Suprapubic skin (tissue), 4 donors: ENCODE measurements around the gene KDM2B. TPM values are rescaled to one million over a fixed set of nuclear protein-coding genes. Genes with fewer than 3 reads are reported as not detected.
A peak's percentile ranks its signal among the peaks of the same experiment; 100 is the strongest.

Experiments
- DNase-seq, 2 donors: peaks; one replicate each; pipeline ENCODE4 v3.0.0-alpha.2; 2019; ENCODE audit warnings: low spot score in 2 of 2
- H3K27ac ChIP-seq: fragments of 200-600 bp; sonication (generic); one replicate; pipeline ENCODE4 v1.5.1; 2019
- H3K27me3 ChIP-seq: fragments of 200-600 bp; sonication (generic); one replicate; pipeline ENCODE4 v1.5.1; 2019
- H3K36me3 ChIP-seq: fragments of 200-600 bp; sonication (generic); one replicate; pipeline ENCODE4 v1.5.1; 2019
- H3K4me1 ChIP-seq: fragments of 200-600 bp; sonication (generic); one replicate; pipeline ENCODE4 v1.5.1; 2019
- H3K4me3 ChIP-seq: fragments of 200-600 bp; sonication (generic); one replicate; pipeline ENCODE4 v1.5.1; 2019; ENCODE audit warnings: mild to moderate bottlenecking
- H3K9me3 ChIP-seq: fragments of 200-600 bp; sonication (generic); one replicate; pipeline ENCODE4 v1.5.1; 2019
- EP300 ChIP-seq: sonication (generic); formaldehyde crosslinking; IDR thresholded peaks from one replicate; pipeline ENCODE4 v1.6.1; 2017; ENCODE audit warnings: antibody characterized with exemption
- POLR2A ChIP-seq, 2 donors: fragments of 450-650 bp; IDR thresholded peaks; one replicate each; pipeline ENCODE4 v1.6.1; 2017; ENCODE audit warnings: antibody characterized with exemption in 2 of 2, mild to moderate bottlenecking in 2 of 2, moderate library complexity in 2 of 2
- POLR2AphosphoS5 ChIP-seq, 3 donors: sonication (generic); formaldehyde crosslinking; IDR thresholded peaks; one replicate each; pipeline ENCODE4 v1.6.1; 2017; ENCODE audit warnings: antibody characterized with exemption in 3 of 3
- WGBS: methylation state at CpG from one replicate; pipeline ENCODE4 v1.1.5; 2018; 5-methylcytosine and 5-hydroxymethylcytosine counted together
- total RNA-seq, 4 donors: library from RNA; depleted of rRNA; stranded (reverse); fragments of >200 nt; gene quantifications; one replicate each; pipeline ENCODE4 v1.1.0, GENCODE V29; 2016
- TF ChIP-seq, protein P1 (sequence below), 2 donors: fragments of 200-600 bp in 1 of 2; fragments of 450-650 bp in 1 of 2; sonication (generic) in 1 of 2; IDR thresholded peaks; one replicate each; pipeline ENCODE4 v1.5.1; 2016 to 2019; ENCODE audit warnings: antibody characterized with exemption in 2 of 2, mild to moderate bottlenecking in 1 of 2, moderate library complexity in 1 of 2

KDM2B gene
- total RNA-seq: 10 to 100 TPM; 47.8 to 53.7 (median 50.4) TPM

GRCh38 chr12:121580959-121581685 is at the start of gene KDM2B:
KDM2B (minus strand) TSS chr12:121581023; CDS start chr12:121580911, 112 bp downstream.
- TF ChIP-seq POLR2A (IDR thresholded peaks at IDR 0.05): no peak
- H3K36me3 ChIP-seq: no peaks in the 10 kb centered on the region
- H3K4me3 ChIP-seq: peak within 1 kb of the TSS; percentile 76
- 25% methylated on average over 22 of the region's 23 CpGs for WGBS
- peak within 1 kb of the TSS; percentile 92 for H3K27ac ChIP-seq
- H3K4me1 ChIP-seq: peaks cover 57% of the 10 kb centered on the region
- DNase-seq: no peak
- no peaks in the 10 kb centered on the region for H3K27me3 ChIP-seq
- no peaks in the 10 kb centered on the region for H3K9me3 ChIP-seq

DNA sequence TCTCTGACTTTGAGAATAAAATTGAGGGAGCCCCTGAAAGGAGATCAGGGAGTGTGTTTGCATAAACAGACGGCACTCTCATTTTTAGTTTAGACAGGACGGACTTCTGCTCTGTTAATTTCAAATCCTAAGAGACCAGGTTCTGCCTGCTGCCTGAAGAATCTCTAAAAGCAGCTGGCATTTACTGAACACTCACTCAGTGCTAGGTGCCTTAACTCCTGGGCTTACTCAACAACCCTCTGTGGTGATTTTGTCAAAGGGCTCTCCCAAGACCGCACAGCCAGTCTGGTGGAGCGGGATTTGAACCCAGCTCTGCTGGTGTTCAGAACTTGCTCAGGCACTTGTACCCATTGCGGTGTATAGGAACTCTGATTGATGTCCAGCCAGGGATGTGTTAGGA is 47.7 kb upstream of the KDM2B start:
- Histone ChIP-seq H3K36me3 (no peaks in the 10 kb centered on the region), H3K4me3 (peak overlapping the region; percentile 75), H3K9me3 (no peaks in the 10 kb centered on the region), H3K27me3 (no peaks in the 10 kb centered on the region), H3K27ac (peak overlapping the region; percentile 94), H3K4me1 (peaks cover 72% of the 10 kb centered on the region)
- DNase-seq: no peak
- TF ChIP-seq, protein P1, sequence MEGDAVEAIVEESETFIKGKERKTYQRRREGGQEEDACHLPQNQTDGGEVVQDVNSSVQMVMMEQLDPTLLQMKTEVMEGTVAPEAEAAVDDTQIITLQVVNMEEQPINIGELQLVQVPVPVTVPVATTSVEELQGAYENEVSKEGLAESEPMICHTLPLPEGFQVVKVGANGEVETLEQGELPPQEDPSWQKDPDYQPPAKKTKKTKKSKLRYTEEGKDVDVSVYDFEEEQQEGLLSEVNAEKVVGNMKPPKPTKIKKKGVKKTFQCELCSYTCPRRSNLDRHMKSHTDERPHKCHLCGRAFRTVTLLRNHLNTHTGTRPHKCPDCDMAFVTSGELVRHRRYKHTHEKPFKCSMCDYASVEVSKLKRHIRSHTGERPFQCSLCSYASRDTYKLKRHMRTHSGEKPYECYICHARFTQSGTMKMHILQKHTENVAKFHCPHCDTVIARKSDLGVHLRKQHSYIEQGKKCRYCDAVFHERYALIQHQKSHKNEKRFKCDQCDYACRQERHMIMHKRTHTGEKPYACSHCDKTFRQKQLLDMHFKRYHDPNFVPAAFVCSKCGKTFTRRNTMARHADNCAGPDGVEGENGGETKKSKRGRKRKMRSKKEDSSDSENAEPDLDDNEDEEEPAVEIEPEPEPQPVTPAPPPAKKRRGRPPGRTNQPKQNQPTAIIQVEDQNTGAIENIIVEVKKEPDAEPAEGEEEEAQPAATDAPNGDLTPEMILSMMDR (IDR thresholded peaks at IDR 0.05): no peak
- no peak for TF ChIP-seq POLR2AphosphoS5 (IDR thresholded peaks at IDR 0.05)
- 48% methylated on average over 5 of the region's 5 CpGs for WGBS

GRCh38 chr12:121628037-121628436 is 47.2 kb upstream of the KDM2B start:
- H3K4me1 ChIP-seq: peaks cover 68% of the 10 kb centered on the region
- no peak for DNase-seq
- no peaks in the 10 kb centered on the region for H3K36me3 ChIP-seq
- H3K4me3 ChIP-seq: peak overlapping the region; percentile 75
- WGBS: 34% methylated on average over 7 of the region's 8 CpGs
- peak overlapping the region; percentile 94 for H3K27ac ChIP-seq
- no peak for TF ChIP-seq EP300
- no peaks in the 10 kb centered on the region for H3K27me3 ChIP-seq
- H3K9me3 ChIP-seq: no peaks in the 10 kb centered on the region

GRCh38 chr12:121626853-121627640 is 46.2 kb upstream of the KDM2B start:
- no peaks in the 10 kb centered on the region for H3K9me3 ChIP-seq
- H3K36me3 ChIP-seq: no peaks in the 10 kb centered on the region
- no peak for TF ChIP-seq EP300
- TF ChIP-seq, protein P1 (IDR thresholded peaks at IDR 0.05): peak in 1 of 2 donors; percentile 13
- no peak for TF ChIP-seq POLR2AphosphoS5 (IDR thresholded peaks at IDR 0.05)
- TF ChIP-seq POLR2A (IDR thresholded peaks at IDR 0.05): no peak
- H3K27me3 ChIP-seq: no peaks in the 10 kb centered on the region
- DNase-seq: peak; percentile 83 to 88
- peak overlapping the region; percentile 94 for H3K27ac ChIP-seq
- H3K4me1 ChIP-seq: peaks cover 58% of the 10 kb centered on the region
- peak overlapping the region; percentile 75 for H3K4me3 ChIP-seq
- 0% methylated on average over 38 of the region's 53 CpGs for WGBS

DNA sequence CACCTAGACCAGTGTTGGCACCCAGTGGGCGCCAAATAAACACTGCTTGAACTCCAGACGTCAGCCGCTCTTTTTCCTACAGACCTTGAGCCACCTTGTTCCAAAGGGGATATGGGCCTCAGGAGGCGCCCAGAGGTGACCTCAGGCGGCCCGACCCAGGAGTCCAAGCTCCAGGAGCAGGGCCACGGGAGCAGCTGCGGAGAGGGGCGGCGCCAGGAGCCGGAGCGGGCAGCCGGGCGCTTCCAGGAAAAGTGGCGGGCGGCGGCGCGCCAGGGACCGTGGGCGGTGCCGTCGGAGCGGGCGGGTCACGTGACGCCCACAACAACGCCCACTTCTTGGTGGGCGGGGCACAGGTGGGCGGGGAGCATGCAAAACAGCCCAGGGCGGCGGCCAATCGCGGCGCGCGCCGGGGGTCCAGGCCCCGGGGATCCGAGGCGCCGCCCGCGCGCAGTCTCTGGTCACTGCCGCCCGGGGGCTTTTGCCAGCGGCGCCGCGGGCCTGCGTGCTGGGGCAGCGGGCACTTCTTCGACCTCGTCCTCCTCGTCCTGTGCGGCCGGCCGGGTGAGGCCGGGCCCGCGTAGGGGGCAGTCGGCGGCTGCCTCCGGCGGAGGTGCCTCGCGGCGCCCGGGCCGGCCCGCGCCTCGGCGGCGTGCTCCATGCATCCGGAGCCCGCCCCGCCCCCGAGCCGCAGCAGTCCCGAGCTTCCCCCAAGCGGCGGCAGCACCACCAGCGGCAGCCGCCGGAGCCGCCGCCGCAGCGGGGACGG is 45.4 kb upstream of the KDM2B start, which contains the start of gene ORAI1:
TSS of gene ORAI1 (plus strand) at position 444 of the 766 bp plus-strand sequence.
- no peaks in the 10 kb centered on the region for H3K9me3 ChIP-seq
- H3K27me3 ChIP-seq: no peaks in the 10 kb centered on the region
- 2% methylated on average over 9 of the region's 92 CpGs for WGBS
- H3K27ac ChIP-seq: peak within 1 kb of the TSS; percentile 94
- no peak for TF ChIP-seq POLR2AphosphoS5 (IDR thresholded peaks at IDR 0.05)
- TF ChIP-seq POLR2A (IDR thresholded peaks at IDR 0.05): peak in 1 of 2 donors; percentile 64
- TF ChIP-seq, protein P1 (IDR thresholded peaks at IDR 0.05): peak; percentile 27 to 33
- DNase-seq: peak; percentile 97 to 98
- peak within 1 kb of the TSS; percentile 75 for H3K4me3 ChIP-seq
- no peaks in the 10 kb centered on the region for H3K36me3 ChIP-seq
- H3K4me1 ChIP-seq: peaks cover 50% of the 10 kb centered on the region
